GM10266 (cell line): ENCODE data around the gene CASTOR2.
"Not testable (repeated sequence)": the region's sequence is repeated elsewhere in the genome, so short reads cannot be mapped to it uniquely, and the experiment has no call there.

Experiments used
- DNase-seq: peaks from one replicate; pipeline ENCODE4 v3.0.0; 2012; ENCODE audit errors: extremely low spot score
- TF ChIP-seq, protein P1 (sequence below): IDR thresholded peaks from 2 replicates; pipeline ENCODE4 v1.5.1; 2012; ENCODE audit warnings: mild to moderate bottlenecking, low read depth; ENCODE audit not compliant: control insufficient read depth, insufficient read depth; ENCODE audit errors: missing control alignments

Gene CASTOR2

DNA sequence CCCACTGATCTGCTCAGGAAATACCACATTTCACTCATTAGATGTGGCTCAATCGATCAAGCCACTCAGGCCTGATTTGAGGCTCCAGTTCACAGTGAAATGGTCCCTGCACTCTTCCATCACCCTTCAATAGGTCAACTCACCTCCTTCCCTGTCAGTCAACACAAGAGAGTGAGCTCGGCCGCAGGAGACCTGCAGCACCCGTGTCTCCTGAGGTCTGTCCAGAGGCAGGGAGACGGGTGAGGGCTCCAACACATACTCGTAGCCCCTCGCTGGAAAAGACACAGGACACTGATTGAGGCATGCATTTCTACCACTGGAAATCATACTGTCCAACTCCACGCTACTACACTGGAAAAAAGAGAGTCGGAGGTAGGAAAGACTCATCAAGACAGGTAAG lies 102.0 kb downstream of the CASTOR2 start:
- TF ChIP-seq, protein P1, sequence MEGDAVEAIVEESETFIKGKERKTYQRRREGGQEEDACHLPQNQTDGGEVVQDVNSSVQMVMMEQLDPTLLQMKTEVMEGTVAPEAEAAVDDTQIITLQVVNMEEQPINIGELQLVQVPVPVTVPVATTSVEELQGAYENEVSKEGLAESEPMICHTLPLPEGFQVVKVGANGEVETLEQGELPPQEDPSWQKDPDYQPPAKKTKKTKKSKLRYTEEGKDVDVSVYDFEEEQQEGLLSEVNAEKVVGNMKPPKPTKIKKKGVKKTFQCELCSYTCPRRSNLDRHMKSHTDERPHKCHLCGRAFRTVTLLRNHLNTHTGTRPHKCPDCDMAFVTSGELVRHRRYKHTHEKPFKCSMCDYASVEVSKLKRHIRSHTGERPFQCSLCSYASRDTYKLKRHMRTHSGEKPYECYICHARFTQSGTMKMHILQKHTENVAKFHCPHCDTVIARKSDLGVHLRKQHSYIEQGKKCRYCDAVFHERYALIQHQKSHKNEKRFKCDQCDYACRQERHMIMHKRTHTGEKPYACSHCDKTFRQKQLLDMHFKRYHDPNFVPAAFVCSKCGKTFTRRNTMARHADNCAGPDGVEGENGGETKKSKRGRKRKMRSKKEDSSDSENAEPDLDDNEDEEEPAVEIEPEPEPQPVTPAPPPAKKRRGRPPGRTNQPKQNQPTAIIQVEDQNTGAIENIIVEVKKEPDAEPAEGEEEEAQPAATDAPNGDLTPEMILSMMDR, result no peak
- DNase-seq, result no peak

DNA sequence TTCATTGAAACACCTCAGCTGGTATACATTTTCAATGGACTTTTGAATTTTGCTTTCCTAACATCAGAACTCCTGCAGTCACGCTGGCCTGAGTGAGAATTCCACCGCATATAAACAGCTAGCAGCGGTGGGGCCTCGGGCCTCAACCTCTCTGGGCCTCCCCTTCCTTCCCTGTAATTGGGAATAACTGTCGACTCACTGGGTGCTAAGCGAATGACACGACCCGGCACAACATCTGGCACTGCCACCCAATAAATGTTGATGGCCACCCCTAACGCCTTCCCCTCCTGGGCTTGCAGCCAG lies 108.4 kb downstream of the CASTOR2 start:
- DNase-seq, result peak; percentile 42
- TF ChIP-seq, protein P1, result no peak

DNA sequence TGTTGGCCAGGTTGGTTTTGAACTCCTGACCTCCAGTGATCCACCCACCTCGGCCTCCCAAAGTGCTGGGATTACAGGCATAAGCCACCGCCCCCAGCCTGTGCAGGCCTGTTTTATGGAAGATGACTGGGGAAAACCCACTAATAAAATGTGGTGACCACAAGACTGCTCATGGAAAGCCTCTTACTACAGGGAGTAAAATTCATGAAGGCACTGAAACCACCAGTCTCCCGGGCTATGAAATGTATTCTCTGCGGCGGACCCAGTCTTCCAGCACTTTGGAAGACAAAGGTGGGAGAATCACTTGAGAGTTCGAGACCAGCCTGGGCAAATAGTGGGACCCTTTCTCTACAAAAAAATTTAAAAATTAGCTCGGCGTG lies 109.7 kb downstream of the CASTOR2 start:
- DNase-seq, result not testable (repeated sequence)
